OCI-LY7 (cell line): ENCODE measurements around the gene LIPE. TPM values are rescaled to one million over a fixed set of nuclear protein-coding genes. Genes with fewer than 3 reads are reported as not detected.

Experiments used
- Bru-seq: library from RNA; stranded (reverse); fragments of 400-500 nt; gene quantifications from one replicate; lab custom pipeline; 2021; lab: Mats Ljungman, UMichigan
- BruChase-seq, 2 experiments: library from RNA; stranded (reverse); fragments of 400-500 nt; gene quantifications; one replicate each; lab custom pipeline; 2021; lab: Mats Ljungman, UMichigan
- BruUV-seq: library from RNA; stranded (reverse); fragments of 400-500 nt; replicated peaks from 2 replicates; lab custom pipeline; 2021; lab: Mats Ljungman, UMichigan
- CTCF ChIA-PET: fragments of 300-600 bp; sonication (Branson Sonifier 250); formaldehyde crosslinking; loops from one replicate; lab custom pipeline; 2022; ENCODE audit warnings: antibody characterized with exemption; ENCODE audit not compliant: unreplicated experiment; lab: Charles Lee
- POLR2A ChIA-PET: fragments of 300-600 bp; sonication (Branson Sonifier 250); formaldehyde crosslinking; loops from one replicate; lab custom pipeline; 2022; ENCODE audit warnings: antibody characterized with exemption; lab: Charles Lee
- DNase-seq: peaks from one replicate; pipeline ENCODE4 v3.0.0-alpha.2; 2015; ENCODE audit warnings: low spot score
- H2AFZ ChIP-seq: fragments of 200-600 bp; sonication (generic), shearing (Covaris generic); 2 replicates; pipeline ENCODE4 v1.6.1; 2014; ENCODE audit warnings: mild to moderate bottlenecking, antibody characterized with exemption, low read length, moderate library complexity
- H3K27ac ChIP-seq: fragments of 200-600 bp; sonication (generic); 2 replicates; pipeline ENCODE4 v1.5.1; 2014; ENCODE audit warnings: mixed run types, low read depth, mild to moderate bottlenecking, moderate library complexity, low read length, inconsistent platforms; ENCODE audit not compliant: poor library complexity, severe bottlenecking
- H3K36me3 ChIP-seq: fragments of 200-600 bp; sonication (generic); 2 replicates; pipeline ENCODE4 v1.6.1; 2014; ENCODE audit warnings: mild to moderate bottlenecking, antibody characterized with exemption, low read length, moderate library complexity, mixed read lengths; ENCODE audit not compliant: insufficient read depth
- H3K4me1 ChIP-seq: fragments of 200-600 bp; sonication (generic); 2 replicates; pipeline ENCODE4 v1.5.1; 2014; ENCODE audit warnings: mild to moderate bottlenecking, low read length; ENCODE audit not compliant: insufficient read depth, poor library complexity, severe bottlenecking
- H3K4me2 ChIP-seq: fragments of 200-600 bp; sonication (generic); 2 replicates; pipeline ENCODE4 v1.6.1; 2014; ENCODE audit warnings: mild to moderate bottlenecking, low read length
- H3K4me3 ChIP-seq: fragments of 200-600 bp; sonication (generic); 2 replicates; pipeline ENCODE4 v1.5.1; 2014; ENCODE audit warnings: mild to moderate bottlenecking, low read depth, low read length; ENCODE audit not compliant: poor library complexity, severe bottlenecking
- H3K79me2 ChIP-seq: fragments of 200-600 bp; sonication (generic); 2 replicates; pipeline ENCODE4 v1.6.1; 2016; ENCODE audit warnings: low read depth, mild to moderate bottlenecking, low read length, moderate library complexity, mixed read lengths; ENCODE audit not compliant: insufficient read depth
- H3K9me2 ChIP-seq: fragments of 200-600 bp; sonication (generic); 2 replicates; pipeline ENCODE4 v1.6.1; 2016; ENCODE audit warnings: mild to moderate bottlenecking, low read length, mixed read lengths; ENCODE audit not compliant: insufficient read depth
- H3K9me3 ChIP-seq: fragments of 200-600 bp; sonication (generic); 2 replicates; pipeline ENCODE4 v1.6.1; 2014; ENCODE audit warnings: mild to moderate bottlenecking, mixed run types, low read length, mixed read lengths
- H4K20me1 ChIP-seq: fragments of 200-600 bp; sonication (generic); 2 replicates; pipeline ENCODE4 v1.6.1; 2014; ENCODE audit warnings: mild to moderate bottlenecking, antibody characterized with exemption, low read length, moderate library complexity, mixed read lengths; ENCODE audit not compliant: insufficient read depth
- CTCF ChIP-seq: fragments of 200-600 bp; sonication (generic); conservative IDR thresholded peaks from 2 replicates; pipeline ENCODE4 v1.5.1; 2014; ENCODE audit warnings: mild to moderate bottlenecking, antibody characterized with exemption, low read length, moderate library complexity, mixed read lengths
- EZH2phosphoT487 ChIP-seq: fragments of 200-600 bp; sonication (generic); IDR thresholded peaks from 2 replicates; pipeline ENCODE4 v1.6.1; 2018; ENCODE audit warnings: low read depth, borderline replicate concordance, mild to moderate bottlenecking, mixed run types, antibody characterized with exemption, low read length, moderate library complexity, mixed read lengths
- intact Hi-C: fragments of 100-400 bp; cut with micrococcal nuclease; formaldehyde crosslinking; loops from one replicate; pipeline ENCODE4 v1.10.0; 2022; ENCODE audit not compliant: unreplicated experiment
- long read RNA-seq: library from polyadenylated mRNA; stranded (forward); transcript quantifications from one replicate; pipeline ENCODE4 v2.0.0, GENCODE V29; 2022
- total RNA-seq, 2 experiments: library from RNA; depleted of rRNA in 1 of 2; stranded (reverse); fragments of >200 nt in 1 of 2; shearing (Covaris generic) in 1 of 2; gene quantifications; 2 replicates each; pipeline ENCODE4 v1.2.3, GENCODE V29; 2014 to 2022

The LIPE gene
- total RNA-seq (2014; rRNA removed; shearing (Covaris generic)) (11.5 and 21.2 TPM in 2 replicates), total RNA-seq (2022) (35.6 and 39.3 TPM in 2 replicates), Bru-seq, nascent RNA (percentile 56 among the genes with signal in this experiment), BruChase-seq, experiment 1, labeled RNA remaining after a 6-hour chase (percentile 60 among the genes with signal in this experiment), BruChase-seq, experiment 2, labeled RNA remaining after a 2-hour chase (percentile 61 among the genes with signal in this experiment)
- long read RNA-seq, partial matches to known transcripts = 3 of 16 reads
- long read RNA-seq, other reads (novel, unspliced or antisense) = 13 of 16 reads

DNA sequence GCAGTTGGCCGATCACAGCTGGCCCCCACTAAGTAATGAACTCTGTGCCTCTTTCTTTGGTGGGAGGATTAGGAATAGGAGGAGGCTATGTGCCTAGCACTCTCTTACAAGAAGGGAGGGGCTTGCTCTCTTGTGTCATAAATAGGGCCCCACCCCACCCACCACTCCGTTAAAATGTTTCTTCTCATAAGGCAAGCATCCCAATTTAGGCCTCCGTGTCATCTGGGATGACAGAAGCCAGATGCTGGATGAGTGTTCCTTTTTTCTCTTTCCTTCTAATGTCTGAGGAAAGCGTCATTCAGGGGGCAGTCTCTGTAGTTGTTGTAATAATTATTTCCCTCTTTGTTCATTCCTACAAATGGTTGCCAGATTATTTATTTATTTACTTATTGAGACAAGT is at the start of gene LIPE:
TSS of gene LIPE (minus strand) at position 76 of the 400 bp plus-strand sequence. CDS start 239 bp downstream, outside the sequence.
- H3K9me2 ChIP-seq = no peaks in the 10 kb centered on the region
- no peaks in the 10 kb centered on the region for H3K36me3 ChIP-seq
- no peak within 1 kb of the TSS for H3K27ac ChIP-seq
- ChIA-PET POLR2A (no interaction called here), CTCF (no interaction called here)
- H3K79me2 ChIP-seq = peaks cover under 1% of the 10 kb centered on the region; the same call in 1 of the 2 replicates
- no peak within 1 kb of the TSS for H2AFZ ChIP-seq
- intact Hi-C loops = no loop called here
- BruUV-seq = no TSS peak
- no peaks in the 10 kb centered on the region for H3K9me3 ChIP-seq
- no peak for TF ChIP-seq EZH2phosphoT487
- TF ChIP-seq CTCF = no peak
- DNase-seq = no peak
- peak within 1 kb of the TSS; percentile 26; the same call in 1 of the 2 replicates for H3K4me2 ChIP-seq
- no peak within 1 kb of the TSS for H3K4me3 ChIP-seq
- H4K20me1 ChIP-seq = no peaks in the 10 kb centered on the region
- H3K4me1 ChIP-seq = peaks cover 41% of the 10 kb centered on the region

DNA sequence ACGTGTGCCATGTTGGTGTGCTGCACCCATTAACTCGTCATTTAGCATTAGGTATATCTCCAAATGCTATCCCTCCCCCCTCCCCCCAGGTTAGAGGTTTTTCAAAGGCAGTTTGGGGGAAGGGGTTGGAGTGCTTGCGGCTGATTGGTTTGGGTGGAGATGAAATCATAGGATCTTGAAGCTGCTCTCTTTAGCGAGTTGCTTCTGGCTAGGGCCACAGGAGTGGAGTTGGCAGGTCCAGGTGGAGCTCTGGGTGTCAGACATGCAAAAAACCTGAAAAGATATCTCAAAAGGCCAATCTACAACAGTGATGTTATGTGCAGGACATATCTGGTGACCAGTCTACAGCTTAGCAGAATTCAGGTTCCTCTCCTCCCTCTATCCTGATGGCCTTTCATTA is 48.2 kb upstream of the LIPE start:
- DNase-seq = no peak
- BruUV-seq = no TSS peak
- Histone ChIP-seq H3K4me1 (peaks cover 29% of the 10 kb centered on the region), H3K79me2 (no peaks in the 10 kb centered on the region), H3K4me3 (no peak overlapping the region), H3K9me3 (no peaks in the 10 kb centered on the region), H4K20me1 (no peaks in the 10 kb centered on the region), H3K4me2 (no peak overlapping the region), H3K36me3 (no peaks in the 10 kb centered on the region), H2AFZ (no peak overlapping the region), H3K27ac (no peak overlapping the region), H3K9me2 (no peaks in the 10 kb centered on the region)
- intact Hi-C loops = no loop called here
- ChIA-PET POLR2A (no interaction called here), CTCF (no interaction called here)
- no peak for TF ChIP-seq CTCF
- no peak for TF ChIP-seq EZH2phosphoT487

GRCh38 chr19:42474743-42475142 is 47.6 kb upstream of the LIPE start:
- POLR2A ChIA-PET = no interaction called here
- Histone ChIP-seq H3K79me2 (no peaks in the 10 kb centered on the region), H3K27ac (no peak overlapping the region), H2AFZ (no peak overlapping the region), H3K4me2 (no peak overlapping the region), H3K9me3 (no peaks in the 10 kb centered on the region), H3K4me3 (no peak overlapping the region), H3K36me3 (no peaks in the 10 kb centered on the region), H3K4me1 (peaks cover 29% of the 10 kb centered on the region), H4K20me1 (no peaks in the 10 kb centered on the region), H3K9me2 (no peaks in the 10 kb centered on the region)
- no peak for DNase-seq
- no TSS peak for BruUV-seq
- TF ChIP-seq CTCF = no peak
- TF ChIP-seq EZH2phosphoT487 = no peak
- intact Hi-C loops = no loop called here
- CTCF ChIA-PET = no interaction called here
